Gastrocnemius medialis (tissue), 4 donors: ENCODE data around the gene YPEL2. TPM values are rescaled to one million over a fixed set of nuclear protein-coding genes. Genes with fewer than 3 reads are reported as not detected.

Experiments
- ATAC-seq, 2 donors: fragments of 150-250 bp; one replicate each; pipeline ENCODE4 v1.9.1; 2016
- DNase-seq, 2 donors: peaks; one replicate each; pipeline ENCODE4 v3.0.0-alpha.2; 2019
- H3K27ac ChIP-seq, 4 donors: fragments of 200-600 bp; sonication (generic); 1 replicate in 1 of 4; 2 replicates in 3 of 4; pipeline ENCODE4 v1.5.1; 2016 to 2018; ENCODE audit warnings: mild to moderate bottlenecking in 2 of 4, moderate library complexity in 1 of 4
- H3K27me3 ChIP-seq, 3 donors: fragments of 200-600 bp; sonication (generic) in 2 of 3; 1 replicate in 1 of 3; 2 replicates in 2 of 3; pipeline versions ENCODE4 v1.5.1 to v1.6.0; 2016 to 2019; ENCODE audit warnings: mild to moderate bottlenecking in 1 of 3, moderate library complexity in 1 of 3
- H3K36me3 ChIP-seq, 2 donors: fragments of 200-600 bp; sonication (generic) in 1 of 2; one replicate each; pipeline ENCODE4 v1.5.1; 2017 to 2018
- H3K4me1 ChIP-seq, 2 donors: fragments of 200-600 bp; sonication (generic) in 1 of 2; one replicate each; pipeline ENCODE4 v1.5.1; 2016 to 2017; ENCODE audit warnings: mild to moderate bottlenecking in 2 of 2
- H3K4me3 ChIP-seq, 4 donors: fragments of 200-600 bp; sonication (generic) in 3 of 4; 1 replicate in 1 of 4; 2 replicates in 3 of 4; pipeline ENCODE4 v1.5.1; 2016 to 2019; ENCODE audit warnings: mild to moderate bottlenecking in 2 of 4
- H3K9me3 ChIP-seq, 3 donors: fragments of 200-600 bp; sonication (generic) in 2 of 3; 1 replicate in 1 of 3; 2 replicates in 2 of 3; pipeline ENCODE4 v1.5.1; 2016 to 2019
- CTCF ChIP-seq, 5 experiments: fragments of 450-650 bp in 3 of 5; fragments of 200-600 bp in 2 of 5; sonication (generic) in 2 of 5; IDR thresholded peaks in 4 of 5; conservative IDR thresholded peaks in 1 of 5; 1 replicate in 4 of 5; 2 replicates in 1 of 5; pipeline ENCODE4 v1.5.1; 2016 to 2019; ENCODE audit warnings: antibody characterized with exemption in 5 of 5, mild to moderate bottlenecking in 3 of 5, moderate library complexity in 3 of 5
- POLR2A ChIP-seq, 2 donors: fragments of 450-650 bp; IDR thresholded peaks; one replicate each; pipeline ENCODE4 v1.6.1; 2017; ENCODE audit warnings: antibody characterized with exemption in 2 of 2, mild to moderate bottlenecking in 2 of 2, moderate library complexity in 2 of 2
- in situ Hi-C, 4 donors: fragments of 200-750 bp; cut with MboI; loops; one replicate each; pipeline versions ENCODE4 v1.15.0 to v1.8.0; 2017; ENCODE audit warnings: low sequenced_read_pairs in 4 of 4
- intact Hi-C: fragments of 100-400 bp; cut with DNase I; formaldehyde crosslinking; loops from one replicate; pipeline ENCODE4 v1.15.1; 2023; ENCODE audit warnings: low total_unique reads
- total RNA-seq, 4 donors: library from RNA; depleted of rRNA; stranded (reverse); fragments of >200 nt; gene quantifications; one replicate each; pipeline versions ENCODE4 v1.1.0 to v1.2.3, GENCODE V29; 2016

The YPEL2 gene
- total RNA-seq, 4 donors from 2014 or later: 18.9 to 27.4 (median 22.2) TPM

- in situ Hi-C loops: loop anchor here in 1 of 4 donors (10.0 kb wide), 1 partner anchor 47 kb away; no protein-coding TSS in a partner anchor
- H3K4me1 ChIP-seq: peaks cover 98% of the 10 kb centered on the region in 2 donors
- no peaks in the 10 kb centered on the region for H3K36me3 ChIP-seq
- DNase-seq (no peak), ATAC-seq (no peak)
- no peak overlapping the region for H3K4me3 ChIP-seq
- no peaks in the 10 kb centered on the region for H3K27me3 ChIP-seq
- H3K9me3 ChIP-seq: no peaks in the 10 kb centered on the region
- TF ChIP-seq CTCF (IDR thresholded peaks at IDR 0.05 in 4 of 5, conservative IDR thresholded peaks at IDR 0.05 in 1 of 5) (no peak), POLR2A (IDR thresholded peaks at IDR 0.05) (no peak)
- intact Hi-C loops: no loop called here
- H3K27ac ChIP-seq: peak overlapping the region; percentile 96 to 99 (median 98)
Measured at GRCh38 chr17:59377410-59377809, 46.0 kb downstream of the YPEL2 start.

GRCh38 chr17:59378675-59379074 is 47.2 kb downstream of the YPEL2 start:
- intact Hi-C loops (loop anchor here (1.0 kb wide), 1 partner anchor 9 kb away; no protein-coding TSS in a partner anchor), in situ Hi-C loops (loop anchor here in 1 of 4 donors (10.0 kb wide), 1 partner anchor 46 kb away; no protein-coding TSS in a partner anchor)
- DNase-seq (no peak), ATAC-seq (no peak)
- no peaks in the 10 kb centered on the region for H3K36me3 ChIP-seq
- no peaks in the 10 kb centered on the region for H3K9me3 ChIP-seq
- no peaks in the 10 kb centered on the region for H3K27me3 ChIP-seq
- H3K27ac ChIP-seq: peak overlapping the region; percentile 96 to 99 (median 98)
- peaks cover 89 to 91% of the 10 kb centered on the region in 2 donors for H3K4me1 ChIP-seq
- TF ChIP-seq CTCF (IDR thresholded peaks at IDR 0.05 in 4 of 5, conservative IDR thresholded peaks at IDR 0.05 in 1 of 5): no peak
- TF ChIP-seq POLR2A (IDR thresholded peaks at IDR 0.05): no peak
- H3K4me3 ChIP-seq: peak overlapping the region in 1 of 4 donors; percentile 6

GRCh38 chr17:59380474-59380873 is 49.0 kb downstream of the YPEL2 start:
- Histone ChIP-seq H3K4me3 (no peak overlapping the region), H3K9me3 (no peaks in the 10 kb centered on the region), H3K36me3 (no peaks in the 10 kb centered on the region), H3K27ac (peak overlapping the region; percentile 96 to 99 (median 98)), H3K4me1 (peaks cover 82% of the 10 kb centered on the region in 2 donors), H3K27me3 (no peaks in the 10 kb centered on the region)
- TF ChIP-seq POLR2A (IDR thresholded peaks at IDR 0.05): no peak
- ATAC-seq: no peak
- in situ Hi-C loops: no loop called here
- DNase-seq: no peak
- intact Hi-C loops: no loop called here

DNA sequence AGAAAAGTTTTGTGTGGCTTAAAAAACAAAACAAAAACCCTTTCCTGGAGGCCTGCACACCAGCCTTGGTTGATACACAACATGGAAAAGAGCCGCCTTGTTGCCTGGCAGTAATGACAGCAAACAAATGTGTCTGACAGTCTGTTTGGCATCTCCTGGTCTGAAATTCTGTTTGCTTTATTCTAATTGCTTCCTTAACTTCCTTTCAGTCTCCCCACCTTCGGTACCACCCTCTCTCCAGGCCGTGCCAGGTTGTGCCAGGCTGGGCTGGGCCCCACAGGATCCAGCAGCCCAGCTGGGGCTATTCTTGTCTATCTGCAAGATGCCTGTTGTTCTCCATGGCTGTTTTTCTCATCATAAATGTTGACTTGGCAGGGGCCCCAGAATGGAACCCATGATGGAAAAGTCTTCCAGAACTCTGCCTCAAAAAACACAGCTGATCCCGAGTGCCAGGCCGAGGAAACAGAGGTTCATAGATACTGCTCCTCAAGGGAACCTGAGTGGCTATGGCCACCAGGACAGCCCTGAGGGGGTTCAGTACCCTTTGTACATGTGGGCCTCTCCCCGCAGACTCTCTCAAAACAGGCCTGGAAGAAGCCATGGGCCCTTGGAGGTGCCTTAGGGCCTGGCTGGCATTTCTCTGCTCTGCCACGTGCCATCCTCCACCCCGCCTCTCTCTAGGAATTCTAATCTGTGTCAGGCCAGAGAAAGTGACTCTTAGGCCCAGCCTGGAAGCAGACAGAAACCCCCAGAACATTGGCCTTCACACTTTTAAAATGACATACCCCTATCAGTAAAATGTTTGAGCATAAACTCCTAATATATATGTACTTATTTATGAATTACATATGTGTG is 50.5 kb downstream of the YPEL2 start:
- TF ChIP-seq POLR2A (IDR thresholded peaks at IDR 0.05): no peak
- no peak for TF ChIP-seq CTCF (IDR thresholded peaks at IDR 0.05 in 4 of 5, conservative IDR thresholded peaks at IDR 0.05 in 1 of 5)
- intact Hi-C loops (no loop called here), in situ Hi-C loops (no loop called here)
- H3K36me3 ChIP-seq: no peaks in the 10 kb centered on the region
- peak overlapping the region; percentile 96 to 99 (median 98) for H3K27ac ChIP-seq
- no peaks in the 10 kb centered on the region for H3K27me3 ChIP-seq
- H3K9me3 ChIP-seq: no peaks in the 10 kb centered on the region
- peaks cover 72 to 80% of the 10 kb centered on the region in 2 donors for H3K4me1 ChIP-seq
- DNase-seq: no peak
- no peak overlapping the region for H3K4me3 ChIP-seq
- peak; percentile 33 to 43 for ATAC-seq

- no peak for DNase-seq
- H3K9me3 ChIP-seq: no peaks in the 10 kb centered on the region
- no peak for TF ChIP-seq POLR2A (IDR thresholded peaks at IDR 0.05)
- no peak for TF ChIP-seq CTCF (IDR thresholded peaks at IDR 0.05 in 4 of 5, conservative IDR thresholded peaks at IDR 0.05 in 1 of 5)
- no peaks in the 10 kb centered on the region for H3K36me3 ChIP-seq
- no peak overlapping the region for H3K4me3 ChIP-seq
- ATAC-seq: no peak
- peak overlapping the region; percentile 86 to 98 (median 93) for H3K27ac ChIP-seq
- peaks cover 70 to 78% of the 10 kb centered on the region in 2 donors for H3K4me1 ChIP-seq
- in situ Hi-C loops (no loop called here), intact Hi-C loops (no loop called here)
- H3K27me3 ChIP-seq: no peaks in the 10 kb centered on the region
Measured at GRCh38 chr17:59383893-59384292, 52.4 kb downstream of the YPEL2 start.
